ENCODE results near the gene PIK3C2B.

DNA sequence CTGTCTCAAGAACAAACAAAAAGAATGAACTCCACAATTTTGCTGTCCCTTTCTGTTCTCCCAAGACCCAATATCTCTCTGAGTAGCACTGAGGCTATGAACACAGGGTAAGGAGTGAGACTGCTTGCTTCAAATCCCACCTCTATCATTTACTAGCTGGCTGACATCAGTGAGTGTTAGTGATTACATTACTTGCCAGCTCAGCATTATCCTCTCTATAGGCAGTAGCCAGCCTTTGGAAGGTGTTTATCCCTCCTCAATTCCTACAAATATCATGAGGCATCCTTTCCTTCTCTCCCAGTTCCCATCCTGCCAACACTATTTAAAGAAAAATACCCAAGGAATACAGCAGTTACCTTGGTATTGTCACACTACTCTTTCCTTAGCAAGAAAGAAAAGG is 3.0 kb downstream of the PIK3C2B start:
- TF ChIP-seq SP1 (IDR thresholded peaks at IDR 0.05; ENCODE audit: low read depth, low read length), result no peak
- TF ChIP-seq, protein P1, sequence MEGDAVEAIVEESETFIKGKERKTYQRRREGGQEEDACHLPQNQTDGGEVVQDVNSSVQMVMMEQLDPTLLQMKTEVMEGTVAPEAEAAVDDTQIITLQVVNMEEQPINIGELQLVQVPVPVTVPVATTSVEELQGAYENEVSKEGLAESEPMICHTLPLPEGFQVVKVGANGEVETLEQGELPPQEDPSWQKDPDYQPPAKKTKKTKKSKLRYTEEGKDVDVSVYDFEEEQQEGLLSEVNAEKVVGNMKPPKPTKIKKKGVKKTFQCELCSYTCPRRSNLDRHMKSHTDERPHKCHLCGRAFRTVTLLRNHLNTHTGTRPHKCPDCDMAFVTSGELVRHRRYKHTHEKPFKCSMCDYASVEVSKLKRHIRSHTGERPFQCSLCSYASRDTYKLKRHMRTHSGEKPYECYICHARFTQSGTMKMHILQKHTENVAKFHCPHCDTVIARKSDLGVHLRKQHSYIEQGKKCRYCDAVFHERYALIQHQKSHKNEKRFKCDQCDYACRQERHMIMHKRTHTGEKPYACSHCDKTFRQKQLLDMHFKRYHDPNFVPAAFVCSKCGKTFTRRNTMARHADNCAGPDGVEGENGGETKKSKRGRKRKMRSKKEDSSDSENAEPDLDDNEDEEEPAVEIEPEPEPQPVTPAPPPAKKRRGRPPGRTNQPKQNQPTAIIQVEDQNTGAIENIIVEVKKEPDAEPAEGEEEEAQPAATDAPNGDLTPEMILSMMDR (IDR thresholded peaks at IDR 0.05; ENCODE audit: control extremely low read depth in 1 of 3, insufficient read depth in 1 of 3, low read depth in 1 of 3, low read length in 3 of 3), result no peak
- TF ChIP-seq, protein P2, sequence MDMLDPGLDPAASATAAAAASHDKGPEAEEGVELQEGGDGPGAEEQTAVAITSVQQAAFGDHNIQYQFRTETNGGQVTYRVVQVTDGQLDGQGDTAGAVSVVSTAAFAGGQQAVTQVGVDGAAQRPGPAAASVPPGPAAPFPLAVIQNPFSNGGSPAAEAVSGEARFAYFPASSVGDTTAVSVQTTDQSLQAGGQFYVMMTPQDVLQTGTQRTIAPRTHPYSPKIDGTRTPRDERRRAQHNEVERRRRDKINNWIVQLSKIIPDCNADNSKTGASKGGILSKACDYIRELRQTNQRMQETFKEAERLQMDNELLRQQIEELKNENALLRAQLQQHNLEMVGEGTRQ (IDR thresholded peaks at IDR 0.05; ENCODE audit: low read length), result no peak
- TF ChIP-seq, protein P3, sequence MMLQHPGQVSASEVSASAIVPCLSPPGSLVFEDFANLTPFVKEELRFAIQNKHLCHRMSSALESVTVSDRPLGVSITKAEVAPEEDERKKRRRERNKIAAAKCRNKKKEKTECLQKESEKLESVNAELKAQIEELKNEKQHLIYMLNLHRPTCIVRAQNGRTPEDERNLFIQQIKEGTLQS (IDR thresholded peaks at IDR 0.05; ENCODE audit: insufficient read depth, low read depth, low read length), result no peak
